Keratinocyte (primary cell): ENCODE measurements around the gene LAMB4. TPM values are rescaled to one million over a fixed set of nuclear protein-coding genes. Genes with fewer than 3 reads are reported as not detected.

Source experiments
- DNase-seq: peaks from one replicate; pipeline ENCODE4 v3.0.0-alpha.2; 2011; ENCODE audit warnings: low read depth, missing footprints, low spot score
- FAIRE-seq: peaks from 2 replicates; lab custom pipeline; 2011; peaks lifted over from hg19 to GRCh38; lab: Jason Lieb, UNC
- H2AFZ ChIP-seq: 2 replicates; pipeline ENCODE4 v1.6.0; 2012; ENCODE audit warnings: low read length, control low read depth, inconsistent platforms; ENCODE audit not compliant: control insufficient read depth
- H3K27ac ChIP-seq: 2 replicates; pipeline ENCODE4 v1.5.1; 2011; ENCODE audit warnings: low read length; ENCODE audit not compliant: control insufficient read depth, insufficient read depth
- H3K27me3 ChIP-seq: 3 replicates; pipeline ENCODE4 v1.6.0; 2011; ENCODE audit warnings: low read length; ENCODE audit not compliant: control insufficient read depth, insufficient read depth; ENCODE audit errors: extremely low read depth
- H3K36me3 ChIP-seq, 2 experiments: 2 replicates in 1 of 2; 3 replicates in 1 of 2; pipeline ENCODE4 v1.5.1; 2011; ENCODE audit warnings: low read length in 2 of 2, mild to moderate bottlenecking in 1 of 2; ENCODE audit not compliant: control insufficient read depth in 2 of 2, insufficient read depth in 2 of 2; ENCODE audit errors: extremely low read depth in 1 of 2
- H3K4me1 ChIP-seq: 3 replicates; pipeline ENCODE4 v1.5.1; 2011; ENCODE audit warnings: low read length; ENCODE audit not compliant: control insufficient read depth, insufficient read depth; ENCODE audit errors: extremely low read depth
- H3K4me2 ChIP-seq: 3 replicates; pipeline ENCODE4 v1.6.0; 2011; ENCODE audit warnings: low read depth, low read length; ENCODE audit not compliant: control insufficient read depth, insufficient read depth; ENCODE audit errors: extremely low read depth
- H3K4me3 ChIP-seq, 3 experiments: fragments of 200-600 bp in 1 of 3; sonication (generic) in 1 of 3; 2 replicates in 2 of 3; 3 replicates in 1 of 3; pipeline ENCODE4 v1.5.1; 2011 to 2016; ENCODE audit warnings: low read length in 3 of 3, mild to moderate bottlenecking in 3 of 3, control low read depth in 2 of 3, inconsistent platforms in 1 of 3, low read depth in 1 of 3, mixed read lengths in 1 of 3, mixed run types in 1 of 3, moderate library complexity in 1 of 3; ENCODE audit not compliant: control insufficient read depth in 2 of 3, insufficient read depth in 2 of 3; ENCODE audit errors: extremely low read depth in 1 of 3
- H3K79me2 ChIP-seq: 2 replicates; pipeline ENCODE4 v1.6.0; 2012; ENCODE audit warnings: low read length; ENCODE audit not compliant: control insufficient read depth, insufficient read depth
- H3K9ac ChIP-seq: 3 replicates; pipeline ENCODE4 v1.6.0; 2011; ENCODE audit warnings: low read length; ENCODE audit not compliant: control insufficient read depth, insufficient read depth; ENCODE audit errors: extremely low read depth
- H3K9me1 ChIP-seq: 3 replicates; pipeline ENCODE4 v1.6.0; 2011; ENCODE audit warnings: low read length; ENCODE audit not compliant: control insufficient read depth, insufficient read depth; ENCODE audit errors: extremely low read depth
- H3K9me3 ChIP-seq: 2 replicates; pipeline ENCODE4 v1.5.1; 2012; ENCODE audit warnings: low read depth, low read length; ENCODE audit not compliant: control insufficient read depth
- H4K20me1 ChIP-seq: 3 replicates; pipeline ENCODE4 v1.6.0; 2011; ENCODE audit warnings: low read length; ENCODE audit not compliant: control insufficient read depth, insufficient read depth; ENCODE audit errors: extremely low read depth
- CTCF ChIP-seq, 3 experiments: IDR thresholded peaks in 1 of 3; conservative IDR thresholded peaks in 1 of 3; optimal IDR thresholded peaks in 1 of 3; 2 replicates in 2 of 3; 3 replicates in 1 of 3; pipeline versions ENCODE3 to v1.5.1; 2011; ENCODE audit warnings: low read length in 3 of 3, mild to moderate bottlenecking in 3 of 3, moderate library complexity in 2 of 3, control low read depth in 1 of 3, inconsistent platforms in 1 of 3; ENCODE audit not compliant: insufficient read depth in 2 of 3; ENCODE audit errors: extremely low read depth in 1 of 3
- EZH2 ChIP-seq: IDR thresholded peaks from one replicate; pipeline ENCODE4 v1.6.1; 2012; ENCODE audit warnings: inconsistent platforms, mild to moderate bottlenecking, low read length, moderate library complexity
- dilution Hi-C: fragments of 300-500 bp; cut with MboI; formaldehyde crosslinking; loops from one replicate; pipeline ENCODE4 v1.7.0; 2020; ENCODE audit warnings: low sequenced_read_pairs; ENCODE audit not compliant: extremely low pct_ligation_motif_present
- polyA plus RNA-seq, 5 experiments: library from polyadenylated mRNA; depleted of rRNA in 3 of 5; stranded (reverse) in 3 of 5; stranded (forward) in 1 of 5; unstranded in 1 of 5; fragments of >200 nt; gene quantifications; 1 replicate in 1 of 5; 2 replicates in 3 of 5; 3 replicates in 1 of 5; pipeline versions ENCODE4 v1.2.1 to v1.2.3, GENCODE V29; 2011 to 2012; ENCODE audit warnings: missing spikeins in 2 of 5, low read depth in 1 of 5, low replicate concordance in 1 of 5

The LAMB4 gene
- polyA plus RNA-seq, 1 donor (not counting 4 experiments of a cell fraction or from before 2014, with no cell fraction given), result 3.7 TPM

DNA sequence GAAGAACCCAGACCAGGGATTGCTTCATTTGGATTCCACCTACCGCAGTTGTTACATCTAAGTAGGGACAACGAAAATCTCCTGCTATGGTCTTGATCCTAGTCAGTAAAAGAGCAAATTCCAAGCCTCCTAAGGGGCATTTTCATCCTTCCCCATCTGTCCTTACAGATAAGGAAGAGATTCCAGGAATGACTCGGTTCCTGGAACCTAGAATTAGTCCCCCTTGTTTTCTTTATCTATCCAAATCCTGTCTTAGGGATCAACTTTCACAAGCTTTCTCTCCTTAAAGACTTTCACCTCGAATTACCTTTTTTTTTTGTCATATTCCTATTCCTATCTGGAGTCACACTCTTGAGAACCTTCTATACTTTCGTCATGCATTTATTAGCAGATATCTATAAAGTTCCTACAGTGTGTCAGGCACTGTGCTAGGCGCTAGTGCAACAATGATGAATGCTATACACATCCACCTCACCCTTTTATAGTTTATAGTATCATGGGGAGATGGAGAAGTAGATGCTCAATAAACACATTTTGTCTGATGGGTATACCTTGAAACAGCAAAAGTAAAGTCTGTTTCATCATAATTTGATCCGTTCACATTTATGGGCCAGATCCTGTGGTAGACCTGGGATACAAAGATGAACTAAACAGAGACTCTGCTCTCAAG lies 39.2 kb downstream of the LAMB4 start:
- FAIRE-seq (no peak), DNase-seq (no peak)
- Histone ChIP-seq H3K27me3 (no peaks in the 10 kb centered on the region), H3K79me2 (no peaks in the 10 kb centered on the region), H3K4me3 (no peak overlapping the region), H2AFZ (no peak overlapping the region), H3K9me3 (no peaks in the 10 kb centered on the region), H4K20me1 (no peaks in the 10 kb centered on the region), H3K4me2 (no peak overlapping the region), H3K4me1 (no peaks in the 10 kb centered on the region), H3K36me3 (no peaks in the 10 kb centered on the region), H3K9ac (no peak overlapping the region), H3K27ac (no peak overlapping the region), H3K9me1 (no peaks in the 10 kb centered on the region)
- dilution Hi-C loops, result no loop called here
- TF ChIP-seq EZH2, result no peak
- no peak for TF ChIP-seq CTCF (optimal IDR thresholded peaks at IDR 0.05 in 1 of 3, IDR thresholded peaks at IDR 0.05 in 1 of 3, conservative IDR thresholded peaks at IDR 0.05 in 1 of 3; ENCODE audit: extremely low read depth in 1 of 3, insufficient read depth in 2 of 3, low read length in 3 of 3)

DNA sequence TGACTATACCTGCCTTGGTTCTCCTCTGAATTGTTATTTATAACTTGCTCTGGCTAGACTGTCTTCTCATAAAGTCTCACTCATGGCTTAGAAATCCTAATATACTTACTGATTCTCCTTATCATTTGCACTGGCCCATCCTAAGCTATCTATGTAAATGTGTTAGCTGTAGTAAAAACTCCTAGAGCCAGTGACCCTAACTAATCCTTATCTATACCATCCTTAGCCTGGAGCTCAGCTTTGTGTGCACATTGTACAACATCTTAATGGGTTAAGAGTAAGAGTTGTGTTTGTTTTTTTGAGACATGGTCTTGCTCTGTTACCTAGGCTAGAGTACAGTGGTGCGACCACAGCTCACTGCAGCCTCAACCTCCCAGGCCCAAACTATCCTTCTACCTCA lies 40.8 kb downstream of the LAMB4 start:
- no peaks in the 10 kb centered on the region for H3K4me1 ChIP-seq

More for the DNA sequence above, 40.8 kb downstream of the LAMB4 start:
- Histone ChIP-seq H3K79me2 (no peaks in the 10 kb centered on the region), H3K27me3 (no peaks in the 10 kb centered on the region), H3K9ac (no peak overlapping the region), H3K27ac (no peak overlapping the region), H3K9me1 (no peaks in the 10 kb centered on the region), H3K36me3 (no peaks in the 10 kb centered on the region), H3K9me3 (no peaks in the 10 kb centered on the region), H3K4me3 (no peak overlapping the region), H4K20me1 (no peaks in the 10 kb centered on the region), H2AFZ (no peak overlapping the region), H3K4me2 (no peak overlapping the region)
- TF ChIP-seq CTCF (optimal IDR thresholded peaks at IDR 0.05 in 1 of 3, IDR thresholded peaks at IDR 0.05 in 1 of 3, conservative IDR thresholded peaks at IDR 0.05 in 1 of 3; ENCODE audit: extremely low read depth in 1 of 3, insufficient read depth in 2 of 3, low read length in 3 of 3) (no peak), EZH2 (no peak)
- DNase-seq, result no peak
- dilution Hi-C loops, result no loop called here
- FAIRE-seq, result no peak
